HepG2 (cell line): Measurements from ENCODE around the gene ANXA3. TPM values are rescaled to one million over a fixed set of nuclear protein-coding genes. Genes with fewer than 3 reads are reported as not detected.
A peak's percentile ranks its signal among the peaks of the same experiment; 100 is the strongest.

Experiments
- ATAC-seq: fragments of 200-7000 bp; cut with Tn5 transposase; 3 replicates; pipeline ENCODE4 v1.9.1; 2020; ENCODE audit warnings: mild to moderate bottlenecking, moderate library complexity
- BruUV-seq: library from RNA; stranded (reverse); fragments of 400-500 nt; replicated peaks from 2 replicates; lab custom pipeline; 2021; lab: Mats Ljungman, UMichigan
- CTCF ChIA-PET: fragments of 300-600 bp; formaldehyde crosslinking; extraction: SDS; loops from one replicate; lab custom pipeline; 2021; ENCODE audit warnings: low total read pairs, inconsistent platforms, low intra/inter-chr PET ratio; lab: Yijun Ruan, JAX
- POLR2A ChIA-PET: fragments of 350-600 bp; sonication (Branson Sonifier 250); formaldehyde crosslinking; loops from one replicate; lab custom pipeline; 2020; ENCODE audit warnings: antibody characterized with exemption, inconsistent platforms; lab: Yijun Ruan, JAX
- DNase-seq: peaks from one replicate; pipeline ENCODE4 v3.0.0-alpha.2; 2015; ENCODE audit warnings: low spot score
- FAIRE-seq: peaks from 3 replicates; lab custom pipeline; 2011; peaks lifted over from hg19 to GRCh38; lab: Jason Lieb, UNC
- H2AFZ ChIP-seq: one replicate; pipeline ENCODE4 v1.6.1; 2011; ENCODE audit warnings: low read length, inconsistent platforms
- H3K27ac ChIP-seq: fragments of 300-600 bp; 3 replicates; pipeline ENCODE4 v1.8.0; 2011; ENCODE audit warnings: mixed run types, mild to moderate bottlenecking, mixed read lengths, low read length, inconsistent platforms; ENCODE audit not compliant: insufficient read depth; ENCODE audit errors: extremely low read length
- H3K27me3 ChIP-seq, 2 experiments: fragments of 200-600 bp in 1 of 2; 2 replicates in 1 of 2; 3 replicates in 1 of 2; pipeline versions ENCODE4 v1.6.0 to v1.8.0; 2011; ENCODE audit warnings: low read length in 2 of 2, mild to moderate bottlenecking in 2 of 2, moderate library complexity in 2 of 2, inconsistent platforms in 1 of 2; ENCODE audit not compliant: insufficient read depth in 2 of 2, control insufficient read depth in 1 of 2
- H3K36me3 ChIP-seq, 2 experiments: fragments of 200-600 bp in 1 of 2; replicated peaks in 1 of 2; 2 replicates in 1 of 2; 3 replicates in 1 of 2; pipeline versions ENCODE4 v1.5.1 to v1.8.0; 2011; ENCODE audit warnings: low read length in 2 of 2, inconsistent platforms in 1 of 2; ENCODE audit not compliant: insufficient read depth in 2 of 2, control insufficient read depth in 1 of 2
- H3K4me1 ChIP-seq: 2 replicates; pipeline ENCODE4 v1.5.1; 2012; ENCODE audit warnings: low read length, inconsistent platforms; ENCODE audit not compliant: insufficient read depth
- H3K4me2 ChIP-seq: 2 replicates; pipeline ENCODE4 v1.6.0; 2011; ENCODE audit warnings: low read depth, low read length, inconsistent platforms
- H3K4me3 ChIP-seq, 3 experiments: fragments of 200-600 bp in 1 of 3; sonication (generic), shearing (Covaris generic) in 1 of 3; replicated peaks in 1 of 3; 2 replicates each; pipeline ENCODE4 v1.5.1; 2011 to 2016; ENCODE audit warnings: low read length in 3 of 3, inconsistent platforms in 2 of 3, low read depth in 2 of 3, mild to moderate bottlenecking in 2 of 3, control low read depth in 1 of 3, mixed read lengths in 1 of 3; ENCODE audit not compliant: insufficient read depth in 1 of 3
- H3K79me2 ChIP-seq: one replicate; pipeline ENCODE4 v1.6.1; 2011; ENCODE audit warnings: low read length, inconsistent platforms; ENCODE audit not compliant: insufficient read depth
- H3K9ac ChIP-seq: 2 replicates; pipeline ENCODE4 v1.6.0; 2011; ENCODE audit warnings: mild to moderate bottlenecking, low read depth, low read length, inconsistent platforms; ENCODE audit not compliant: insufficient read depth
- H3K9me3 ChIP-seq: 2 replicates; pipeline ENCODE4 v1.5.1; 2012; ENCODE audit warnings: mild to moderate bottlenecking, low read length
- H4K20me1 ChIP-seq: 2 replicates; pipeline ENCODE4 v1.6.0; 2011; ENCODE audit warnings: inconsistent platforms, mild to moderate bottlenecking, low read length, moderate library complexity; ENCODE audit not compliant: insufficient read depth
- ELF3 ChIP-seq: IDR thresholded peaks from 2 replicates; pipeline ENCODE4 v1.6.1; 2016; ENCODE audit warnings: missing genetic modification reagents, missing compliant biosample characterization
- ELF4 ChIP-seq: sonication (generic); formaldehyde crosslinking; IDR thresholded peaks from 2 replicates; pipeline ENCODE4 v1.5.0; 2020; ENCODE audit warnings: missing genetic modification reagents, mild to moderate bottlenecking, moderate library complexity, borderline replicate concordance
- ETS1 ChIP-seq: sonication (generic); formaldehyde crosslinking; IDR thresholded peaks from 2 replicates; pipeline ENCODE4 v1.4.0; 2020; ENCODE audit warnings: missing genetic modification reagents
- FOXA3 ChIP-seq: IDR thresholded peaks from 2 replicates; pipeline ENCODE4 v1.6.1; 2016; ENCODE audit warnings: missing genetic modification reagents, missing compliant biosample characterization
- KLF12 ChIP-seq: sonication (generic); formaldehyde crosslinking; IDR thresholded peaks from 2 replicates; pipeline ENCODE4 v1.4.0; 2020; ENCODE audit warnings: missing genetic modification reagents, borderline replicate concordance
- ZBTB33 ChIP-seq: sonication (generic); formaldehyde crosslinking; IDR thresholded peaks from 2 replicates; pipeline ENCODE4 v1.4.0; 2020; ENCODE audit warnings: missing genetic modification reagents
- ZBTB38 ChIP-seq: sonication (generic); formaldehyde crosslinking; IDR thresholded peaks from 2 replicates; pipeline ENCODE4 v1.5.1; 2020; ENCODE audit warnings: mild to moderate bottlenecking, missing genetic modification reagents
- WGBS: methylation state at CpG from one replicate; pipeline ENCODE4 v1.1.6; 2017; ENCODE audit warnings: low lambda C conversion rate; 5-methylcytosine and 5-hydroxymethylcytosine counted together
- in situ Hi-C: cut with HindIII; loops from 2 replicates; pipeline ENCODE4 v1.10.0; 2017; ENCODE audit warnings: low pct_unique_long_range_greater_than_20kb; ENCODE audit not compliant: extremely low pct_ligation_motif_present
- intact Hi-C: fragments of 100-400 bp; cut with micrococcal nuclease; formaldehyde crosslinking; loops from one replicate; pipeline ENCODE4 v1.10.0; 2022; ENCODE audit not compliant: unreplicated experiment
- polyA plus RNA-seq, 8 experiments: library from polyadenylated mRNA; depleted of rRNA in 3 of 8; stranded (reverse) in 7 of 8; unstranded in 1 of 8; fragments of >200 nt; fragmentation: Illumina TruSeq in 4 of 8; extraction: Trizol in 4 of 8; gene quantifications; 2 replicates each; pipeline versions ENCODE4 v1.2.1 to v1.2.3, GENCODE V29; 2011 to 2016; ENCODE audit warnings: low read depth in 4 of 8, missing spikeins in 1 of 8, mixed read lengths in 1 of 8; ENCODE audit not compliant: insufficient read depth in 1 of 8
- total RNA-seq, 5 experiments: library from RNA; depleted of rRNA; stranded (reverse); fragments of >200 nt; fragmentation: Illumina TruSeq; extraction: Trizol; gene quantifications; 2 replicates each; pipeline ENCODE4 v1.2.3, GENCODE V29; 2016; ENCODE audit warnings: low read depth in 1 of 5
- TF ChIP-seq, protein P1 (sequence below): sonication (generic); formaldehyde crosslinking; conservative IDR thresholded peaks from 2 replicates; pipeline ENCODE4 v1.4.0; 2020; ENCODE audit warnings: mild to moderate bottlenecking, missing genetic modification reagents, moderate library complexity

Gene ANXA3
- total and polyA plus RNA-seq, 2 of the 13 experiments (the other 11 are each of a cell fraction or from before 2014, with no cell fraction given): 6.5 to 6.9 TPM

- no TSS peak for BruUV-seq
- CTCF ChIA-PET: no interaction called here
- peak; percentile 72 for ATAC-seq
- WGBS: 83% methylated on average over 3 of the region's 3 CpGs
- DNase-seq: peak; percentile 10
- Histone ChIP-seq H3K9ac (no peak overlapping the region), H3K27me3 (no peaks in the 10 kb centered on the region), H4K20me1 (no peaks in the 10 kb centered on the region), H3K79me2 (no peaks in the 10 kb centered on the region), H3K36me3 (peaks cover 16 to 53% of the 10 kb centered on the region in 2 experiments), H3K27ac (peak overlapping the region; percentile 54), H2AFZ (no peak overlapping the region), H3K4me1 (peaks cover 36% of the 10 kb centered on the region), H3K4me2 (peak overlapping the region; percentile 62; the same call in 1 of the 2 replicates), H3K9me3 (no peaks in the 10 kb centered on the region), H3K4me3 (no peak overlapping the region)
- POLR2A ChIA-PET: no interaction called here
- intact Hi-C loops (no loop called here), in situ Hi-C loops (no loop called here)
- TF ChIP-seq ELF4 (CRISPR knock-in tag): 0 out of 2 replicates have a peak, but pooled peaks have one; percentile 68
- peak; percentile 65 for TF ChIP-seq ZBTB33
- no peak for TF ChIP-seq ETS1 (CRISPR knock-in tag)
- peak; percentile 66; the same call in 1 of the 2 replicates for TF ChIP-seq ELF3 (CRISPR knock-in tag)
- TF ChIP-seq, protein P1, sequence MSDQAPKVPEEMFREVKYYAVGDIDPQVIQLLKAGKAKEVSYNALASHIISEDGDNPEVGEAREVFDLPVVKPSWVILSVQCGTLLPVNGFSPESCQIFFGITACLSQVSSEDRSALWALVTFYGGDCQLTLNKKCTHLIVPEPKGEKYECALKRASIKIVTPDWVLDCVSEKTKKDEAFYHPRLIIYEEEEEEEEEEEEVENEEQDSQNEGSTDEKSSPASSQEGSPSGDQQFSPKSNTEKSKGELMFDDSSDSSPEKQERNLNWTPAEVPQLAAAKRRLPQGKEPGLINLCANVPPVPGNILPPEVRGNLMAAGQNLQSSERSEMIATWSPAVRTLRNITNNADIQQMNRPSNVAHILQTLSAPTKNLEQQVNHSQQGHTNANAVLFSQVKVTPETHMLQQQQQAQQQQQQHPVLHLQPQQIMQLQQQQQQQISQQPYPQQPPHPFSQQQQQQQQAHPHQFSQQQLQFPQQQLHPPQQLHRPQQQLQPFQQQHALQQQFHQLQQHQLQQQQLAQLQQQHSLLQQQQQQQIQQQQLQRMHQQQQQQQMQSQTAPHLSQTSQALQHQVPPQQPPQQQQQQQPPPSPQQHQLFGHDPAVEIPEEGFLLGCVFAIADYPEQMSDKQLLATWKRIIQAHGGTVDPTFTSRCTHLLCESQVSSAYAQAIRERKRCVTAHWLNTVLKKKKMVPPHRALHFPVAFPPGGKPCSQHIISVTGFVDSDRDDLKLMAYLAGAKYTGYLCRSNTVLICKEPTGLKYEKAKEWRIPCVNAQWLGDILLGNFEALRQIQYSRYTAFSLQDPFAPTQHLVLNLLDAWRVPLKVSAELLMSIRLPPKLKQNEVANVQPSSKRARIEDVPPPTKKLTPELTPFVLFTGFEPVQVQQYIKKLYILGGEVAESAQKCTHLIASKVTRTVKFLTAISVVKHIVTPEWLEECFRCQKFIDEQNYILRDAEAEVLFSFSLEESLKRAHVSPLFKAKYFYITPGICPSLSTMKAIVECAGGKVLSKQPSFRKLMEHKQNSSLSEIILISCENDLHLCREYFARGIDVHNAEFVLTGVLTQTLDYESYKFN: peak; percentile 32
- peak; percentile 23; the same call in 1 of the 2 replicates for TF ChIP-seq FOXA3 (CRISPR knock-in tag)
- no peak for TF ChIP-seq KLF12
- TF ChIP-seq ZBTB38 (CRISPR knock-in tag): peak; percentile 54; the same call in 1 of the 2 replicates
- FAIRE-seq: peak; percentile 40
Observed at GRCh38 chr4:78512357-78512920, 39.1 kb upstream of the ANXA3 start.
